SK-N-SH (cell line): Measurements from ENCODE around the gene GLT6D1. TPM values are rescaled to one million over a fixed set of nuclear protein-coding genes. Genes with fewer than 3 reads are reported as not detected.

Source experiments
- CTCF ChIA-PET: fragments of 300-600, 350-600 bp; formaldehyde crosslinking; extraction: SDS; loops from one replicate; lab custom pipeline; 2021; lab: Yijun Ruan, JAX
- POLR2A ChIA-PET: fragments of 350-600 bp; sonication (Branson Sonifier 250); formaldehyde crosslinking; extraction: SDS; loops from one replicate; lab custom pipeline; 2020; ENCODE audit warnings: antibody characterized with exemption, inconsistent platforms; lab: Yijun Ruan, JAX
- DNase-seq: peaks from one replicate; pipeline ENCODE4 v3.0.0; 2012
- H2AFZ ChIP-seq: fragments of 200-600 bp; sonication (generic); 2 replicates; pipeline ENCODE4 v1.8.1; 2016; ENCODE audit warnings: antibody characterized with exemption, mild to moderate bottlenecking, low read depth
- H3F3A ChIP-seq: fragments of 200-600 bp; sonication (generic); replicated peaks from 2 replicates; pipeline ENCODE3; 2016; ENCODE audit warnings: antibody characterized with exemption, mild to moderate bottlenecking; ENCODE audit not compliant: insufficient read depth
- H3K27ac ChIP-seq, 2 experiments: fragments of 200-500 bp in 1 of 2; fragments of 200-600 bp in 1 of 2; sonication (Bioruptor generic) in 1 of 2; sonication (generic), shearing (Covaris generic) in 1 of 2; 2 replicates each; pipeline versions ENCODE4 v1.5.1 to v1.6.1; 2014 to 2016; ENCODE audit warnings: low read depth in 2 of 2, inconsistent platforms in 1 of 2, low read length in 1 of 2, mild to moderate bottlenecking in 1 of 2, mixed read lengths in 1 of 2
- H3K27me3 ChIP-seq: fragments of 200-600 bp; sonication (generic), shearing (Covaris generic); 2 replicates; pipeline ENCODE4 v1.6.1; 2016; ENCODE audit warnings: mixed run types; ENCODE audit not compliant: insufficient read depth
- H3K36me3 ChIP-seq, 2 experiments: fragments of 200-500 bp in 1 of 2; fragments of 200-600 bp in 1 of 2; sonication (Bioruptor generic) in 1 of 2; sonication (generic) in 1 of 2; replicated peaks in 1 of 2; 2 replicates each; pipeline versions ENCODE3 to v1.5.1; 2014 to 2016; ENCODE audit warnings: low read length in 1 of 2, mild to moderate bottlenecking in 1 of 2; ENCODE audit not compliant: insufficient read depth in 2 of 2, control insufficient read depth in 1 of 2
- H3K4me1 ChIP-seq, 2 experiments: fragments of 200-500 bp in 1 of 2; fragments of 200-600 bp in 1 of 2; sonication (Bioruptor generic) in 1 of 2; sonication (generic), shearing (Covaris generic) in 1 of 2; 2 replicates each; pipeline versions ENCODE4 v1.5.1 to v1.6.1; 2014 to 2016; ENCODE audit warnings: low read depth in 1 of 2, low read length in 1 of 2, mixed run types in 1 of 2; ENCODE audit not compliant: insufficient read depth in 2 of 2, control insufficient read depth in 1 of 2
- H3K4me2 ChIP-seq: fragments of 200-600 bp; sonication (generic), shearing (Covaris generic); 2 replicates; pipeline ENCODE4 v1.6.1; 2017; ENCODE audit warnings: mixed run types
- H3K4me3 ChIP-seq, 2 experiments: fragments of 200-500 bp in 1 of 2; fragments of 200-600 bp in 1 of 2; sonication (Bioruptor generic) in 1 of 2; sonication (generic), shearing (Covaris generic) in 1 of 2; 2 replicates each; pipeline versions ENCODE4 v1.5.1 to v1.8.1; 2014 to 2016; ENCODE audit warnings: low read depth in 2 of 2, inconsistent platforms in 1 of 2, low read length in 1 of 2, mild to moderate bottlenecking in 1 of 2, mixed read lengths in 1 of 2, moderate library complexity in 1 of 2
- H3K79me2 ChIP-seq: fragments of 200-600 bp; sonication (generic); 2 replicates; pipeline ENCODE4 v1.8.1; 2017; ENCODE audit warnings: mild to moderate bottlenecking; ENCODE audit not compliant: insufficient read depth
- H3K9ac ChIP-seq: fragments of 200-600 bp; sonication (generic); 2 replicates; pipeline ENCODE4 v1.6.1; 2017; ENCODE audit warnings: mixed run types
- H3K9me2 ChIP-seq: fragments of 200-600 bp; sonication (generic); 2 replicates; pipeline ENCODE4 v1.6.1; 2017; ENCODE audit warnings: mixed run types
- H3K9me3 ChIP-seq: fragments of 200-600 bp; sonication (generic); 2 replicates; pipeline ENCODE4 v1.6.1; 2017; ENCODE audit warnings: mixed run types, mild to moderate bottlenecking, moderate library complexity
- H4K20me1 ChIP-seq: fragments of 200-600 bp; sonication (generic); 2 replicates; pipeline ENCODE4 v1.6.1; 2017; ENCODE audit warnings: mild to moderate bottlenecking, mixed run types; ENCODE audit not compliant: insufficient read depth
- ELF1 ChIP-seq: IDR thresholded peaks from 2 replicates; pipeline ENCODE4 v1.4.0; 2012
- FOSL2 ChIP-seq: IDR thresholded peaks from 2 replicates; pipeline ENCODE4 v1.4.0; 2012; ENCODE audit warnings: low read depth, mild to moderate bottlenecking, moderate library complexity, borderline replicate concordance
- FOXJ3 ChIP-seq: sonication (generic); formaldehyde crosslinking; IDR thresholded peaks from 2 replicates; pipeline ENCODE4 v1.5.1; 2020; ENCODE audit warnings: mild to moderate bottlenecking, missing genetic modification reagents
- FOXM1 ChIP-seq: IDR thresholded peaks from 2 replicates; pipeline ENCODE4 v1.4.0; 2012; ENCODE audit warnings: low read depth, mild to moderate bottlenecking
- GABPA ChIP-seq: IDR thresholded peaks from 2 replicates; pipeline ENCODE4 v1.4.0; 2012; ENCODE audit warnings: low read depth, mild to moderate bottlenecking
- JUND ChIP-seq: IDR thresholded peaks from 2 replicates; pipeline ENCODE4 v1.4.0; 2012
- MEF2A ChIP-seq: IDR thresholded peaks from 2 replicates; pipeline ENCODE4 v1.4.0; 2012; ENCODE audit warnings: low read depth, borderline replicate concordance
- MXI1 ChIP-seq: IDR thresholded peaks from 2 replicates; pipeline ENCODE4 v1.6.1; 2012; ENCODE audit warnings: mild to moderate bottlenecking, low read depth, low read length, improper control_type of control experiment
- PBX3 ChIP-seq: IDR thresholded peaks from 2 replicates; pipeline ENCODE4; 2012
- POLR2AphosphoS5 ChIP-seq: IDR thresholded peaks from 2 replicates; pipeline ENCODE4 v1.6.1; 2012; ENCODE audit warnings: low read depth, low read length
- RAD21 ChIP-seq: IDR thresholded peaks from 2 replicates; pipeline ENCODE4 v1.6.1; 2012; ENCODE audit warnings: mild to moderate bottlenecking, low read length
- RCOR1 ChIP-seq: fragments of 150-350 bp; IDR thresholded peaks from 2 replicates; pipeline ENCODE4 v1.6.1; 2017; ENCODE audit warnings: antibody characterized with exemption, low read length
- RFX5 ChIP-seq: IDR thresholded peaks from 2 replicates; pipeline ENCODE4 v1.6.1; 2012; ENCODE audit warnings: mild to moderate bottlenecking, improper control_type of control experiment, low read length
- SIN3A ChIP-seq: IDR thresholded peaks from 2 replicates; pipeline ENCODE4 v1.6.1; 2012; ENCODE audit warnings: low read depth, mild to moderate bottlenecking, low read length, moderate library complexity, borderline replicate concordance
- SMC3 ChIP-seq: IDR thresholded peaks from 2 replicates; pipeline ENCODE4 v1.6.1; 2012; ENCODE audit warnings: low read depth, low read length, improper control_type of control experiment
- YY1 ChIP-seq: IDR thresholded peaks from 2 replicates; pipeline ENCODE4 v1.4.0; 2012; ENCODE audit warnings: low read depth, mild to moderate bottlenecking
- WGBS: methylation state at CpG from one replicate; pipeline ENCODE4 v1.1.6; 2017; ENCODE audit warnings: low lambda C conversion rate; 5-methylcytosine and 5-hydroxymethylcytosine counted together
- polyA plus RNA-seq, 3 experiments: library from polyadenylated mRNA; depleted of rRNA; stranded (reverse); fragments of >200 nt; gene quantifications; 2 replicates each; pipeline ENCODE4 v1.2.3, GENCODE V29; 2012

The GLT6D1 gene
- polyA plus RNA-seq, 1 of the 3 experiments (the other 2 are of a cell fraction) = not detected

- Histone ChIP-seq H3K9ac (no peak overlapping the region), H3K4me3 (no peak overlapping the region), H3K27me3 (no peaks in the 10 kb centered on the region), H3K27ac (no peak overlapping the region), H3K79me2 (no peaks in the 10 kb centered on the region), H3K4me1 (no peaks in the 10 kb centered on the region; a peak in 1 of 4 replicates), H3K9me3 (no peaks in the 10 kb centered on the region), H3K4me2 (no peak overlapping the region), H3F3A (no peaks in the 10 kb centered on the region), H2AFZ (no peak overlapping the region), H3K9me2 (no peaks in the 10 kb centered on the region), H3K36me3 (no peaks in the 10 kb centered on the region), H4K20me1 (no peaks in the 10 kb centered on the region)
- ChIA-PET POLR2A (no interaction called here), CTCF (interaction anchor here (1.5 kb wide), 1 partner anchor 23 kb away, joined by 4 read pairs; no protein-coding TSS in a partner anchor)
- TF ChIP-seq RCOR1 = no peak
- 17% methylated on average over 10 of the region's 10 CpGs for WGBS
- no peak for DNase-seq
Observed at GRCh38 chr9:135579889-135580660, 59.3 kb downstream of the GLT6D1 start.

DNA sequence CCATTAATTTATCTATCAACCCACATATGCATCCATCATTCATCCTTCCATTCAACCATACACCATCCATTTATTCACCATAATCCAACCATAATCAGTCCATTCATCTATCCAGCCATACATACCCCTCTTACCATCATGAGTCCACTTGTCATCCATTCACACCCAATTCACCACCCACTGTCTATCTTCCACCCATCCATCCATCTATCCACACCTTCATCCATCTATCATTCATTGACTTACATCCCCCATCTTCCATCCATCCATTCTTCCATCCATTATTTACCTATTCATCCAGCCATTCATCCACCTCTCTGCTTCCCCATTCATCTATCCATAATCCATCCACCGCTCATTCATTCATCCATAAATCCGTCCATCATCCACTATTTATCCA is 60.0 kb downstream of the GLT6D1 start:
- Histone ChIP-seq H3K9me3 (no peaks in the 10 kb centered on the region), H3F3A (no peaks in the 10 kb centered on the region), H2AFZ (no peak overlapping the region), H3K36me3 (no peaks in the 10 kb centered on the region), H4K20me1 (no peaks in the 10 kb centered on the region), H3K9me2 (no peaks in the 10 kb centered on the region), H3K79me2 (no peaks in the 10 kb centered on the region), H3K4me3 (no peak overlapping the region), H3K4me2 (no peak overlapping the region), H3K27ac (no peak overlapping the region), H3K9ac (no peak overlapping the region), H3K4me1 (no peaks in the 10 kb centered on the region; a peak in 1 of 4 replicates), H3K27me3 (no peaks in the 10 kb centered on the region)
- DNase-seq = no peak
- WGBS = 4% methylated on average over 2 of the region's 2 CpGs
- TF ChIP-seq RAD21 = no peak
- TF ChIP-seq FOXJ3 (CRISPR knock-in tag) = no peak
- no peak for TF ChIP-seq FOSL2
- no peak for TF ChIP-seq SIN3A
- no peak for TF ChIP-seq GABPA
- TF ChIP-seq RFX5 = no peak
- TF ChIP-seq PBX3 = no peak
- TF ChIP-seq SMC3 = no peak
- ChIA-PET POLR2A (no interaction called here), CTCF (no interaction called here)

GRCh38 chr9:135577256-135577655 is 62.1 kb downstream of the GLT6D1 start:
- no peaks in the 10 kb centered on the region for H4K20me1 ChIP-seq
- no peaks in the 10 kb centered on the region for H3K36me3 ChIP-seq
- no peaks in the 10 kb centered on the region for H3K9me3 ChIP-seq
- no peak overlapping the region for H2AFZ ChIP-seq
- H3K27ac ChIP-seq = no peak overlapping the region
- TF ChIP-seq ELF1 (no peak), POLR2AphosphoS5 (no peak), JUND (no peak), RAD21 (no peak), FOSL2 (no peak), YY1 (no peak), MEF2A (no peak), MXI1 (no peak), PBX3 (no peak), SIN3A (no peak), FOXM1 (no peak), RCOR1 (no peak), RFX5 (no peak), GABPA (no peak)
- DNase-seq = no peak
- H3K4me1 ChIP-seq = no peaks in the 10 kb centered on the region
- H3K9ac ChIP-seq = no peak overlapping the region
- WGBS = 26% methylated on average over 8 of the region's 10 CpGs
- ChIA-PET CTCF (interaction anchor here (1.4 kb wide), 1 partner anchor 26 kb away, joined by 3 read pairs; no protein-coding TSS in a partner anchor), POLR2A (no interaction called here)
- no peaks in the 10 kb centered on the region for H3K79me2 ChIP-seq
- no peaks in the 10 kb centered on the region for H3K9me2 ChIP-seq
- no peaks in the 10 kb centered on the region for H3F3A ChIP-seq
- no peaks in the 10 kb centered on the region for H3K27me3 ChIP-seq
- no peak overlapping the region for H3K4me3 ChIP-seq
- no peak overlapping the region for H3K4me2 ChIP-seq
